ENCODE results near the gene ANKH.

DNA sequence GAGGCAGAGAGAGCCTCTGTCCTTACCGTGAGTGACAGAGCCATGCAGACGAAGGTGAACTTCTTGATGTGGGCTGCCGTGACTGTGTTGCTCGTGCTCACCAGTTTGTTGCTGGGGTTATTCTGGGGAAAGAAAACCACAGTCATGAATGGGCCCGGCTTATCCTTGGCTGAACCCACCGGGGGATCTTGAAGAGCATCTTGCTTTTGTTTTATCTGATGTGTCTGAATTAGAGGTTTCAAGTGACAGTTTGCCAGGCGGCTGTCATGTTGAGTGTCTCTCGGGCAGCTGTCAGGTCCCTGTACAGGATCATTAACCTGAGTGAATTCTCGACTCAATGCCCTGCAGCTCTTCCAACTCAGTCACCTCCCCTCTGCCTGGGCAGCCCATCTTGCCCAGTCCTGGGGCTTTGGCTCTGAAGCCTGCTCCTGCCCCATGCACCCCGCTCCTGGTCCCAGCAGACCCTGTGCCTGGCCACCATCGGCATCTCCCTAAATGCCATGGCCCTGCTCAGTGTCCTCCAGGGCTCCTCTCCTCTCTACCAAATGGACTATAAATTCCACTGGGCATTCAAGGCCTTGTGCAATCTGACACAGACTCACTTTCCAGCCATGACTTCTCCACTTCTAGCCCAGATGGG, 129.7 kb downstream of the ANKH start:
- TF ChIP-seq CTCF (IDR thresholded peaks at IDR 0.05; ENCODE audit: low read depth, low read length, missing input control), result no peak
- no peak for TF ChIP-seq TAF1 (conservative IDR thresholded peaks at IDR 0.05)
- no peak for TF ChIP-seq YY1 (IDR thresholded peaks at IDR 0.05)
